NT2/D1 (cell line): Measurements from ENCODE around the gene MCU.

Experiments
- SUZ12 ChIP-seq: IDR thresholded peaks from 2 replicates; pipeline ENCODE4 v1.6.1; 2011; ENCODE audit not compliant: insufficient read length, insufficient read depth; ENCODE audit errors: extremely low read depth
- YY1 ChIP-seq: IDR thresholded peaks from 2 replicates; pipeline ENCODE4 v1.6.1; 2011; ENCODE audit not compliant: insufficient read length, insufficient read depth
- ZNF274 ChIP-seq: IDR thresholded peaks from 2 replicates; pipeline ENCODE4 v1.6.1; 2011; ENCODE audit warnings: mild to moderate bottlenecking, low read depth, low read length

GRCh38 chr10:72812415-72812752 is 120.4 kb downstream of the MCU start:
- no peak for TF ChIP-seq SUZ12
- TF ChIP-seq ZNF274: no peak
- TF ChIP-seq YY1: no peak
